GM21529 (cell line): ENCODE data around the gene FBXO27.
"Not testable (repeated sequence)": the region's sequence is repeated elsewhere in the genome, so short reads cannot be mapped to it uniquely, and the experiment has no call there.

Experiments
- ATAC-seq: cut with Tn5 transposase; IDR thresholded peaks from one replicate; pipeline ENCODE4 v1.9.1; 2021; ENCODE audit not compliant: unreplicated experiment

FBXO27 gene, protein sequence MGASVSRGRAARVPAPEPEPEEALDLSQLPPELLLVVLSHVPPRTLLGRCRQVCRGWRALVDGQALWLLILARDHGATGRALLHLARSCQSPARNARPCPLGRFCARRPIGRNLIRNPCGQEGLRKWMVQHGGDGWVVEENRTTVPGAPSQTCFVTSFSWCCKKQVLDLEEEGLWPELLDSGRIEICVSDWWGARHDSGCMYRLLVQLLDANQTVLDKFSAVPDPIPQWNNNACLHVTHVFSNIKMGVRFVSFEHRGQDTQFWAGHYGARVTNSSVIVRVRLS

DNA sequence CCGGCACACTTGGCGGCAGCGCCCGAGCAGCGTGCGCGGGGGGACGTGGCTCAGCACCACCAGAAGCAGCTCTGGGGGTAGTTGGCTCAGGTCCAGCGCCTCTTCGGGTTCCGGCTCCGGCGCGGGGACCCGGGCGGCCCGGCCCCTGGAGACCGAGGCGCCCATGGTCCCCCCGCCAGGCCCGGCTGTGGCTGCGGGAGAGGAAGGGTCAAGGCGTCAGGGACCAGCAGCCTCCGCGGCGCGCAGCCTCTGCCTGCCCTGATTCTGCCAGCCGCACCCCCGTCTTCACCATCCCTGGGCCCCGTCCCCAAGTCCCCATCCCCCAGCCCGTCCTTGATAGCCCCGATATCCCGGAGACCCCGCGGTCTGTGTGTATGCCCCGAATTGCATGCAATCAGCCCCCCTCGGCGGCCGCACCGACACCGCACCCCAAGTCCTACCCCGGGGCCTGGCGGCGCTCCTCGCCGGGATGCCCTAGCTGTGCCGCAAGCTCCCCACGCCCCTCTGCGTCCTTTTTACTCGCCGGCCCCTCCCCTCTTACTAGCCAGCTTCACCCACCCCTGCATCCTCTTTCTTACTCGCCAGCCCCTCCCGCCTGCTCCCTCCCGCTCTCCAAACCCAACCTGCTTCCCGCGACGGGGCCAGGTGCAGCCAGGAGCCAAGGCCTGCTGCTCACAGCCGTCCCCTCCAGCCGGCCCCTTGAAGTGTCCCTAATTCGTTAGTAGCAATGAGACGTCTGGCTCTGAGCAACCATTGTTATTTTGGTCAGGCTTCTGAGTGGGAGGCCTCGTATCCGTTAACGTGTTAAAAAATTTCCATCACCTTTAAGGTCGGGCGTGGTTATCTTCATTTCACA, at the start of gene FBXO27:
Gene FBXO27 (minus strand): TSS at position 487 of the 856 bp plus-strand sequence. CDS start 322 bp downstream, at position 165.
- no peak for ATAC-seq

DNA sequence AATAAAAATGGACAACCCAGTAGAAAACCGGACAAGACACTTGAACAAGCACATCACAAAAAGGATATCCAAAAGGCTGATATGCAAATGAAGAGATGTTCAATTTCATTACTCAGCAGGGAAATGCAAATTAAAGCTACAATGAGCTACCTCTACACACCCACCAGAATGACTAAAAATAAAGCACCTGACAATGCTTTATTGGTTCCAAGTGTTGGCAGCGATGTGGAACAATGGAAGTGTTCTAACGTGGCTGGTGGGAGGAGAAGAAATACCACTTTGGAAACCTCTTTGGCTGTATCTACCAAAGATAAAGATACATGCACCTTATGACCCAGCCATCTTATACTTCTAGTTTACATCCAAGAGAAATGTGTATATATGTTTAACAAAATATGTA, 48.1 kb upstream of the FBXO27 start:
- no peak for ATAC-seq

DNA sequence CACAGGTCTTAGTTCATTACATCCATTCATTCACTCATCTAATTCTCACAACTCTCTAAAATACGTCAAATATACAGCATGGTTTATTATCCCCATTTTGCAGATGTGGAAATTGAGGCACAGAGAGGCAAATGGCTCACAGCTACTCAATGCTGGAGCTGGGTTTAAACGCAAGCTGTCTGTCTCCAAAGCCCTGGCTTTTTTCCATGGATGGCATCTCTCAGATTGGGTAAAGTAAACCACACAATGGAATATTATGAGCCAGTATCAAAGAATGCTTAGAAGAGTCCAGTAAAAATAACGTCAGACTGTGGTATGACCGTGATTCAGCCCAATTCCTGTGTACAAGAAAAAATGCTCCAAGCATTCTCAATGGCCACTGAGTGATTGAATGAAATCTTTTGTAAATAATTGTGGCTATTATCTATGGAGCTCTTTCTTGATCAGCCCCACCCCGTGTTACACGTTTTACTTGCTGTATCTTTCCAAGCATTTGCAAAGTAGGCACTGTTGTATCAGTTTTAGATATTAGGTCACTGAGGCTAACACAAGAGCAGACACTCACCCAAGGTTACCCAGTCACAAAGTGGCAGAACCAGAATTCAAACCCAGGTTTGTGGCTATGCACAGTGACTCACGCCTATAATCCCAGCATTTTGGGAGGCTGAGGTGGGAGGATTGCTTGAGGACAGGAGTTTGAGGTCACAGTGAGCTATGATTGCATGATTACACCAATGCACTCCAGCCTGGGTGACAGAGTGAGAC, 46.3 kb upstream of the FBXO27 start:
- no peak for ATAC-seq

DNA sequence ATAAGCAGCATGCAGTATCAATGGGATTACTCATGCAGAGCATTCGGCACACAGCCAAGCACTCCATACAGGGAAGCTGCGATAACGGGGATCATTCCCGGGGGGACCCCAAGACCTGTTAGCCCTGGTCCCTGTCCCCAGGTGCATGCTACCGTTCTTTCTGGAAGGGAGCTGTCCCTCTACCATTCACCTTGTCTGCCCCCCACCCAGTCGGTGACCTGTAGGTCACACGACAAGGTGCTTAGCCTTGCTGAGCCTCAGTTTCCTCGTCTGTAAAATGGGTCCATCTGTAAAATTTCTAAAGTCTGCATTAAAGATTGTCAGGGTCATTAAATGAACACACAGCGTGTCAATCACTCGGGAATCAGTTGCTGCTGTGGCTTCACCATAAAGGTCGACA, 45.0 kb upstream of the FBXO27 start:
- ATAC-seq = no peak

DNA sequence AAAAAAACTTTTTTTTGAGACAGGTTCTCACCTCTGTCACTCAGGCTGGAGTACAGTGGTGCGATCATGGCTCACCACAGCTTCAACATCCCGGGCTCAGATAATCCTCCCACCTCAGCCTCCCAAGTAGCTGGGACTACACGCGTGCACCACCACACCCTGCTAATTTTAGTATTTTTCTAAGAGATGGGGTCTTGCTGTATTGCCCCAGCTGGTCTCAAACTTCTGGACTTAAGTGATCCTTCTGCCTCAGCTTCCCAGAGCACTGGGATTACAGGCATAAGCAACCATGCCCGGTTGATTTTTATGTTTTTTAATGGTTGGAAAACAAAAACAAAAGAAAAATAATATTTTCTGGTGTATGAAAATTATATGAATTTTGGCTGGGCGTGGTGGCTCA, 42.6 kb upstream of the FBXO27 start:
- no peak for ATAC-seq

DNA sequence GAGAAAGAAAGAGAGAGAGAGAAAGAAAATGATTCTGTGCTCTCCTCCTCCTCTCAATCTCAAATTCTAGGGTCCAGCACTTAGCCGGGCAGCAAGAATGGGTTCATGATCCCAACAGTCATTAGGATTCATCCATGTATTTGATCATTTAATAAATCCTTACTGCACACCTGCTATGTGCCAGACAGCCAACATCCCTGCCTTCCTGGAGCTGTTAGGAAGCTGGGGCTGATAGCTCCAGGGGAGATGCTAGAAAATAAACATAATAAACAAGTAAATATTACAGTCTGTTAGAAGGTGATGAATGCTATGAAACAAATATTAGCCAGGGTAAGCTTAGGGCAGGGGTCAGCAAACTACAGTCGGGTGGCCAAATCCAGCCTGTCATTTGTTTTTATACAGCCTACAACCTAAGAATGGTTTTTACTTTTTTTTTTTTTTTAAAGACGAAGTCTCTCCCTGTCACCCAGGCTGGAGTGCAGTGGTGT, 41.9 kb upstream of the FBXO27 start:
- no peak for ATAC-seq

DNA sequence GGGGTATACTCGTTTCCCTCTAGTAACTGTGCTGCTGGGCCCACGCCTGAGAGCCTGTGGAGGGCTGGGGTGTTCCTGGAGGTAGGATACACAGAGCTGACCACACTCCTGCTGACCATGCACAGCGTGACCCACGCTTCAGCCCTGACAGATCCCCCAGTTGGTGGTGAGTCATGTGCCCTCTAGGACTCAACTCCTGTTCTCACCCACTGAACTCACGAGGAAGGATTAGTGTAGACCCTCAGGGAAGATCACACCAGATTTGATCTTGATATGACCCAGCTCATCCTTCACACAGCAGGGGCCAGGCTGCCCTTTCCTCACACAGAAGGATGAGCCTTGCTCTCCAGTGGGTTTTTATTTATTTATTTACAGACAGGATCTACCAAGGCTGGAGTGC, 38.5 kb upstream of the FBXO27 start:
- ATAC-seq = no peak

DNA sequence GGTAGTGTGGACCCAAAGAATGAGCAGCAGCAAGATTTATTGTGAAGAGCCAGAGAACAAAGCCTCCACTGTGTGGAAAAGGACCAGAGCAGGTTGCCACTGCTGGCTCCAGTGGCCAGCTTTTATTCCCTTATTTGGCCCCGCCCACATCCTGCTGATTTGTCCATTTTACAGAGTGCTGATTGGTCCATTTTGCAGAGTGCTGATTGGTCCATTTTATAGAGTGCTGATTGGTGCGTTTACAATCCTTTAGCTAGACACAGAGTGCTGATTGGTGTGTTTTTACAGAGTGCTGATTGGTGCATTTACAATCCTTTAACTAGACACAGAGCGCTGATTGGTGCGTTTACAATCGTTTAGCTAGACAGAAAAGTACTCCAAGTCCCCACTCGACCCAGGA, 35.9 kb upstream of the FBXO27 start:
- not testable (repeated sequence) for ATAC-seq

DNA sequence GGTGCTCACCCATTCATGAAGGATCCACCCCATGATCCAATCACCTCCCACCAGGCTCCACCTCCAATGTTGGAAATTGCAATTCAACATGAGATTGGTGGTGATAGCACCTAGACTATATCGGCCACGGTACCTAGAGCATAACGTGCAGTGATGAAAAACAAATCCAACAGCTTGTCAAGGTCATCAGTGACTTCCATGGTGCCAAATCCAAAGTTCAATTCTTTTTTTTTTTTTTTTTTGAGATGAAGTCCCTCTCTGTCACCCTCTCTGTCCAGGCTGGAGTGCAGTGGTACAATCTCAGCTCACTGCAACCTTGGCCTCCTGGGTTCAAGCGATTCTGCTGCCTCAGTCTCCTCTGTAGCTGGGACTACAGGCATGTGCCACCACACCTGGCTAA, 34.8 kb upstream of the FBXO27 start:
- ATAC-seq = no peak

DNA sequence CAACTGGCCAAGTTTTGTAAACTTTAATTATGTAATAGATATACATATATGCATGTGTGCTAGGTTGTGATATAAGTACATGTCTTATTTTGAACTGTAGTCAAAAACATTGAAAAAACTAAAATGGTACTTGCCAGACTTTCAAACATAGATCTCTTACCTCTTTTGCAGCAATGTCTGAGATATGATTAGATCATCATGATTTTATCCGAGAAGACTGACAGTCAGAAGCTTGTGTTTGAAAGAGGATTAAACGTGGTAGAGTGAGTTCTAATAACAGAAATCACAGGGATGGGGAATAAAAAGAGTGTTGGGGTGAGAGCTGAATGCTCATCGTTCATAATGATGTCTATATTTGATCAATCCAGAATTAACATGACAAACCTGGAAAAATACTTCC, 33.6 kb upstream of the FBXO27 start:
- no peak for ATAC-seq

DNA sequence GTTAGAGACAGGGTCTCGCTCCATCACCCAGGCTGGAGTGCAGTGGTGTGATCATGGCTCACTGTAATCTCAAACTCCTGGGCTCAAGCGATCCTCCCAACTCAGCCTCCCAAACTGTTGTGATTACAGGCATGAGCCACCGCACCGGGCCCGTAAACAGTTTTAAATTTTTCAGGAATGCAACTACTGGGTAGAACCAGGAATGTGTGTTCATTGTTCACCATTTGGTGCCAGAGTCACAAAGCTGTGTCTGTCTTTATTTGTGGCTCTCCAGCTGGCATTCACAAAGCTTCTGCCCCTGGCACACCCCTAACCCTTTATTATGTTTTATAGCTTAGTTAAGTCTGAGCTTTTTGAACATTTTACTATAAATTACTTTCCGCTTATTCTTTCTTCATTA, 32.1 kb upstream of the FBXO27 start:
- no peak for ATAC-seq

DNA sequence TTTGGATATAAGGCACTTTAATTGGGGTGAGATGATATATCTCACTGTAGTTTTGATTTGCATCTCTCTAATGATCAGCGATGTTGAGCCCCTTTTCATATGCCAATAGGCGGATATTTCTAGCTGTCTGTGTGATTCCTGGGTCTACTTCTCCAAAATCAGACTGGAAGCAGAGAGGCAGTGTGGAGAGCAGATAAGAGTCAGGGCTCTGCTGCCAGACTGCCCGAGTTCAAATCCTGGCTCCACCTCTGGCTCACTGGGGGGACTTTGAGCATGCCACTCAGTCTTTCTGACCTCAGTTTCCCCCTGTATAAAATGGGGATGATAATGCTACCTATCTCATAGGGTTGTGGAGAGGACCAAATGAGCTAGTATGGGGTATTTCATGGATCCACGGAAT, 27.8 kb upstream of the FBXO27 start:
- ATAC-seq = no peak

DNA sequence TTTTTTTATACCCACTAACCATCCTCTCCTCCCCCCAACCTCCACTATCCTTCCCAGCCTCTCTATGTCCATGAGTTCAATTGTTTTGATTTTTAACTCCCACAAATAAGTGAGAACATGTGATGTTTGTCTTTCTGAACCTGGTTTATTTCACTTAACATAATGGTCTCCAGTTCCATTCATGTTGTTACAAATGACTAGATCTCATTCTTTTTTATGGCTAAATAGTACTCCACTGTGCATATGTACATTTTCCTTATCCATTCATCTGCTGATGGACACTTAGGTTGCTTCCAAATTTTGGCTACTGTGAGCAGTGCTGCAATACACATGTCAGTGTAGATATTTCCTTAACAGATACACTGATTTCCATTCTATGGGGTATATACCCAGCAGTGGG, 27.0 kb upstream of the FBXO27 start:
- ATAC-seq = no peak

DNA sequence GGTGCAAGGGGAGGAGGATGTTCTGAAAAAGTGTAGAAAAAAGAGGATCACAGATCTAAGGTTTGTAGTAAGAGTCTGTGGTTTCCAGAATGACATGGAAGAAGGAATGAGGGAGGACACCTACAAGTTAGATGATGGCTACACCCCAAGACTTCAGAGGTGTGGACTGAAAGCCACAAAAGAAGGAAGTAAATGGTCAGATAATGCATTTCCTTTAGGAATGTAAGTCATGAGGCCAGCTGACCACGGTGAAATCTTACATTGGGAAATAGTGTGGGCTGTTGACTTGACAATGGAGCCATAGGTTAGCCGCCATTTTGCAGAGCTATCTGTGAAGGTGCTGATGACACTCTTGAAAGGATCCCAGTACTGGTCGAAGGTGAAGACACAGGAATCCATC, 25.3 kb upstream of the FBXO27 start:
- ATAC-seq = no peak

DNA sequence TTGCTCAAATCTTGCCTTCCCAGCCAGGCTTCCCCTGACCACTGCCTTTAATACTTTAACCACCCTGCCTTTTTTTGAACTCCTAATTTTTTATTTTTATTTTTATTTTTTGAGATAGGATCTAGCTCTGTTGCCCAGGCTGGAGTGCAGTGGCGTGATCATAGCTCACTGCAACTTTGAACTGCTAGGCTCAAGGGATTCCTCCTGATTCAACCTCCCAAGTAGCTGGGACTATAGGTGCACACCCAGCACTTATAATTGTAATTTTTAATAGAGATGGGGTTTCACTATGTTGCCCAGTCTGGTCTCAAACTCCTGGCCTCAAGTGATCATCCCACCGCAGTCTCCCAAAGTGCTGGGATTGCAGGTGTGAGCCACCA, 21.7 kb upstream of the FBXO27 start:
- ATAC-seq = no peak

DNA sequence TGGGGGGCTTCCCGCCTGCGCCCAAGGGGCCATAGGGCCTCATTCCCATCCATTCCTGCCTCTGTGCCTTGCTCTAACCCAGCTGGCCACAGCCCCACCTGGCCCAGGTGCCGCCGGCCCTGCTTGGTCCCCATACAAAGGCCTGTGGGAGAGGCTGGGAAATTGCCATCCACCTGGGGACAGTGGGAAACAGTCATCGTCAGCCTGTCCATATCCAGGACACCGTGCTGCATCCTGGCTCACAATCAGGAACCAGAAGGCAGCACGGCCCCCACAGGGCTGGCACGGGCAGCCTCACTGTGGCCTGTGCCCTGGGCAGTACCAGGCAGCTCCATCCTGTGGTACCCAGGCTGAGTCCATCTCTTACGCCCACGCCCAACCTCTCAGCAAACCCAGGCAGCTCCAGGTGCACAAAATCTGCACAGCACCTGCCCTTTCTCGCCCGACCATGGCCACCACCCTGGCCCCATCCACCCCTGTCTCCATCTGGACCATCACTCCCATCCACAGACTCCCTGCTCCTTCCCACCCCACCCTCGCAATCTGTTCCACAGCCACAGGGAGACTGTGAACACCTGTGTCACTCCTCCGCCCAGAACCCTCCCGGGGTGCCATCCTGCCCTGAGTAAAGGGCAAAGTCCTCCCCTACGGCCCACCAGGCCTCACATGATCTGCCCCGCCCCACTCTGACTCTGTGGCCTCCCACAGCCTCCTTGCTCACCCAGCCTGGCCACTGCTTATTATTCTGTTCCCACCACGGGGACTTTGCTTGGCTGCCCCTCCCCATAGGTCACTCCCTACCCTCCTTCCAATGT, 21.1 kb upstream of the FBXO27 start:
- ATAC-seq = no peak

DNA sequence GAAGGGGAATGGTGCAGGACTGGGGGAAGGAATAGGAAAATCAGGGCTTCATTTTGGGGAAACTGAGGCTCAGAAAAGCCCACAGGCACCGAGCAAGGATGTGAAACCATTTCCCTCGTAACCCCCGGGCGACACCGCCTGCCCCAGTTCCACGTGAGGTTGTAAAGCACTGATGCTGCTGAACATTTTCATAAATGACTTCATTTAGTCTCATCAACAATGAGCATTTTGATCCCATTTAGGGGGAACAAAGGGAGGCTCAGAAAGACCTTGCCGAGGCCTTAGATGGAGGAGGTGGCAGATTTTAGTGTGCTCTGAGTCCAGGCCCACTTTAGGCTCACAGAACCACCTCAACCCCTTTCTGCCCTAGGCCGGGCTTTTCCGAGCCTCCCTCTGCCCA, 20.5 kb upstream of the FBXO27 start:
- no peak for ATAC-seq

DNA sequence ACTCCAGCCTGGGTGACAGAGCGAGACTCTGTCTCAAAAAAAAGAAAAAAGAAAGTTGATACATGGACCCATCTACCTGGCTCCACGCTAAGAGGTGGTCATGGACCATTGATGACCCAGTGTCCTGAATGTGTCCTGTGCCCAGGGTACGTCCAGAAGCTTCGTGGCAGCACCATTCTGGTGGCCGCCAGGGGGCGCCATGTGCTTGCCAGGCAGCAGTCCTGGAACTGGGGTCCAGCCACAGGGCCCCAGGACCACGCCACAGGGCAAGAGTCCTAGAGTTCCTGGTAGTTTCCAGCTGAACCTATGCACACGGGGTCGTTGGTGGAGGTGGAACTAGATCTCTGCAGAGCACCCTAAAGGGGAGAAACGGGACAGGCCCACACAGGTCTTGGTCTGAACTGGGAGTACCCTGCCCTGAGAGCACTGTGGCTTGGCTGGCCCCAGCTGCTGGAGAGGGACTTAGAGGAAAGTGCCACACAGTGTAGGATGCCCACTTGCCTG, 19.9 kb upstream of the FBXO27 start:
- no peak for ATAC-seq

DNA sequence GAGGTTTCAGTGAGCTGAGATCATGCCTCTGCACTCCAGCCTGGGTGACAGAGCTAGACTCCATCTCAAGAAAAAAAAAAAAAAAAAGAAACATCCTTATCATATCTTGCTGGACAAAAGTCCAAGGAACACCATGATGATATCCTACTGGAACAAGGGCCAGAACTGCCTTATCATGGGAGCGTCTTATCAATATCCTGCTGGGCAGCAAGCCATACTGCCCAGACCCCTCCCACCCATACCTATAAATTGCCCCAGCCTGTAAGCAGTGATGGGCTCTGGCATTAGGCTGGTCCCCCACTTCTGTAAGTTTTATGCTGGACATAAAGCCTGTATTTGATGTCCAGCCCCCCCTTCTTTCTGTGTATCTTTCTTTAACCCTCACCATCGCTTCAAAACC, 14.7 kb upstream of the FBXO27 start:
- ATAC-seq = no peak

DNA sequence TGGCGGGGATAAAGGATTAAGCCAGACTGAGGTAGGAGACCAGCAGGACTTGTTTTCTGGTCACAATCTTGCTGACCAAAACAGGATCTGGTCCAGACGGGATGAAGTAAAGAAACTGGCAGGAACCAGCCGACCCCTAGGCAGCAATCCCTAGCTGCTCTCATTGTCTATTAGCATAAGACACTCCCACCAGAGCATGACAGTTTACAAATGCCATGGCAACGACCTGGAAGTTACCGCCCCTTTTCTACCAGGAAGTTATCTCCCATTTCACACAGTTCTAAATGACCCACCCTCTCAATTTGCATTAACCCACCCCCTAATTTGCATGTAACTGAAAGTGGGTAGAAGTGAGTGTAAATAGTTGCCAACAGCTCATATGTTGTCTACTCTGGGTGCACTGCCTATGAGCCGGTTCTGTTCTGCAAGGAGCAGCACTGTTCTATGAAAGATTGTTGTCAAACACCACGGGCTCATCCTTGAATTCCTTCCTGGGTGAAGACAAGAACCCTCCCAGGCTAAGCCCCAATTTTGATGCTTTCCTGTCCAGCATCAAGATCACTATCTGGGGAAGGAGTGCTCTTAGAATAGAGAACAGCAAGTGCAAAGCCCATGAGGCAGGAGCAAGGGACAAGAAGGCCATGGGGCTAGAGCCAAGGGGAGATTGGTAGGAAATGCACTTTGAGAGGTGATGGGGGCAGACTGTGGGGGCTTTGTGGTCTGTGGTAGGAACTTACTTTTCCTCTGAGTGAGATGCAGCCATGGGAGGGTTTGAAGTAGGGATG, 13.9 kb upstream of the FBXO27 start:
- no peak for ATAC-seq
